Measurements from ENCODE around the gene RAPGEF1. TPM values are rescaled to one million over a fixed set of nuclear protein-coding genes. Genes with fewer than 3 reads are reported as not detected.
"Not testable (repeated sequence)": the region's sequence is repeated elsewhere in the genome, so short reads cannot be mapped to it uniquely, and the experiment has no call there.

The RAPGEF1 gene
- total and polyA plus RNA-seq, 2 experiments from 2014 or later, result 26.2 to 29.7 TPM

GRCh38 chr9:131682261-131682660, 57.6 kb downstream of the RAPGEF1 start:
- Histone ChIP-seq H4K20me1 (ENCODE audit: insufficient read depth, poor library complexity, severe bottlenecking) (no peaks in the 10 kb centered on the region), H3K4me3 (no peak overlapping the region), H3K4me2 (peak overlapping the region; percentile 22), H3K9me3 (ENCODE audit: low read depth) (no peaks in the 10 kb centered on the region), H3K9me2 (replicated peaks; ENCODE audit: insufficient read depth) (no peaks in the 10 kb centered on the region), H3K79me2 (peaks cover 71% of the 10 kb centered on the region), H2AFZ (no peak overlapping the region), H3K27ac (no peak overlapping the region), H3K27me3 (no peaks in the 10 kb centered on the region), H3K4me1 (ENCODE audit: insufficient read depth) (peaks cover 37% of the 10 kb centered on the region), H3K36me3 (replicated peaks; ENCODE audit: insufficient read depth, low read depth) (no peaks in the 10 kb centered on the region)
- TF ChIP-seq CTCF (IDR thresholded peaks at IDR 0.05; ENCODE audit: poor library complexity) (no peak), EZH2phosphoT487 (IDR thresholded peaks at IDR 0.05; ENCODE audit: low read depth, severe bottlenecking, unreplicated experiment) (no peak), EZH2 (IDR thresholded peaks at IDR 0.05; ENCODE audit: borderline replicate concordance) (no peak)
- no peak for DNase-seq (ENCODE audit: low spot score)
- 87% methylated on average over 11 of the region's 11 CpGs for WGBS (ENCODE audit: low lambda C conversion rate, missing lambda C conversion rate)

GRCh38 chr9:131681826-131682225, 58.0 kb downstream of the RAPGEF1 start:
- Histone ChIP-seq H3K79me2 (peaks cover 69% of the 10 kb centered on the region), H3K4me2 (peak overlapping the region; percentile 22), H3K4me1 (ENCODE audit: insufficient read depth) (peaks cover 41% of the 10 kb centered on the region)
- not testable (repeated sequence) for H2AFZ ChIP-seq; H3K27ac ChIP-seq; H3K36me3 ChIP-seq (replicated peaks; ENCODE audit: insufficient read depth, low read depth); H3K27me3 ChIP-seq; H3K9me2 ChIP-seq (replicated peaks; ENCODE audit: insufficient read depth); H3K9me3 ChIP-seq (ENCODE audit: low read depth); DNase-seq (ENCODE audit: low spot score); H3K4me3 ChIP-seq; H4K20me1 ChIP-seq (ENCODE audit: insufficient read depth, poor library complexity, severe bottlenecking)
- WGBS (ENCODE audit: low lambda C conversion rate, missing lambda C conversion rate), result 48% methylated on average over 10 of the region's 10 CpGs

- not testable (repeated sequence) for H3K9me2 ChIP-seq (replicated peaks; ENCODE audit: insufficient read depth); H4K20me1 ChIP-seq (ENCODE audit: insufficient read depth, poor library complexity, severe bottlenecking); H3K4me3 ChIP-seq; H3K9me3 ChIP-seq (ENCODE audit: low read depth); H3K36me3 ChIP-seq (replicated peaks; ENCODE audit: insufficient read depth, low read depth); H2AFZ ChIP-seq; H3K27me3 ChIP-seq; H3K4me2 ChIP-seq; DNase-seq (ENCODE audit: low spot score); H3K27ac ChIP-seq
- peaks cover 69% of the 10 kb centered on the region for H3K79me2 ChIP-seq
- 93% methylated on average over 5 of the region's 5 CpGs for WGBS (ENCODE audit: low lambda C conversion rate, missing lambda C conversion rate)
- peaks cover 48% of the 10 kb centered on the region for H3K4me1 ChIP-seq (ENCODE audit: insufficient read depth)
These were observed 58.8 kb downstream of the RAPGEF1 start for GRCh38 chr9:131681108-131681507.

- no peaks in the 10 kb centered on the region for H3K9me3 ChIP-seq (ENCODE audit: low read depth)
- no peaks in the 10 kb centered on the region for H3K9me2 ChIP-seq (replicated peaks; ENCODE audit: insufficient read depth)
- peaks cover 71% of the 10 kb centered on the region for H3K79me2 ChIP-seq
- peaks cover 5% of the 10 kb centered on the region for H4K20me1 ChIP-seq (ENCODE audit: insufficient read depth, poor library complexity, severe bottlenecking)
- H3K27me3 ChIP-seq, result no peaks in the 10 kb centered on the region
- no peak overlapping the region for H3K4me3 ChIP-seq
- TF ChIP-seq EZH2 (IDR thresholded peaks at IDR 0.05; ENCODE audit: borderline replicate concordance), result no peak
- no peak for TF ChIP-seq CTCF (IDR thresholded peaks at IDR 0.05; ENCODE audit: poor library complexity)
- no peak for TF ChIP-seq EZH2phosphoT487 (IDR thresholded peaks at IDR 0.05; ENCODE audit: low read depth, severe bottlenecking, unreplicated experiment)
- H2AFZ ChIP-seq, result no peak overlapping the region
- 96% methylated on average over 12 of the region's 12 CpGs for WGBS (ENCODE audit: low lambda C conversion rate, missing lambda C conversion rate)
- peaks cover 57% of the 10 kb centered on the region for H3K4me1 ChIP-seq (ENCODE audit: insufficient read depth)
- no peak for DNase-seq (ENCODE audit: low spot score)
- no peaks in the 10 kb centered on the region for H3K36me3 ChIP-seq (replicated peaks; ENCODE audit: insufficient read depth, low read depth)
- peak overlapping the region; percentile 84 for H3K27ac ChIP-seq
- H3K4me2 ChIP-seq, result peak overlapping the region; percentile 56
These were observed 60.4 kb downstream of the RAPGEF1 start for GRCh38 chr9:131679261-131680020.

Measured in hepatocyte (in vitro differentiated cells).